C4-2B (cell line): ENCODE results near the gene SPECC1.
"Not testable (repeated sequence)": the region's sequence is repeated elsewhere in the genome, so short reads cannot be mapped to it uniquely, and the experiment has no call there.

Source experiments
- H3K27ac ChIP-seq: fragments of 450-650 bp; 2 replicates; pipeline ENCODE4 v1.5.1; 2017
- CTCF ChIP-seq: fragments of 450-650 bp; conservative IDR thresholded peaks from 2 replicates; pipeline ENCODE4 v1.5.1; 2017; ENCODE audit warnings: mild to moderate bottlenecking
- ZFX ChIP-seq: fragments of 450-650 bp; IDR thresholded peaks from 2 replicates; pipeline ENCODE4 v1.6.1; 2017

SPECC1 gene

DNA sequence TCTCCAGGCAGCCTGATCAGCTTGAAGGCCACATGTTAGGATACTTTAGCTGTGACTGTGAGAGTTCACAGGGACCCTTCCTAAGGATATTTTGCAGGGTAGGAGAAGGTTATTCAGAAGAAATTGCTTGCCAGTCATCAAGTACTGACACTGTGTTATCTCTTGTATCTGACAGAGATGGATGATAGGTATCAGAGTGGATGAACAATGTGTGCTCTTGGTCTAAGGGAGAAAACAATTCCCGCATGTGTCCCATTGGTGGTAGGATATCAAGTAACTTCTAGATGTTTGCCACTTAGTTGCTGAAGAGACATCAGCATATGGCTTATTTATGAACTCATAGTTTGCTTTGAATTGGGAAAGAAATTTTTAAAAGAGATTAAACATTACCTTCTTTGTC is 219.3 kb downstream of the SPECC1 start:
- TF ChIP-seq ZFX (no peak), CTCF (no peak)
- no peak overlapping the region for H3K27ac ChIP-seq

- TF ChIP-seq CTCF: no peak
- TF ChIP-seq ZFX: no peak
- H3K27ac ChIP-seq: no peak overlapping the region
Observed at GRCh38 chr17:20228860-20229259, 219.7 kb downstream of the SPECC1 start.

GRCh38 chr17:20230924-20231323 is 221.8 kb downstream of the SPECC1 start:
- no peak overlapping the region for H3K27ac ChIP-seq
- TF ChIP-seq CTCF (no peak), ZFX (no peak)

- no peak for TF ChIP-seq CTCF
- TF ChIP-seq ZFX: no peak
- H3K27ac ChIP-seq: no peak overlapping the region
Observed at GRCh38 chr17:20232611-20233010, 223.5 kb downstream of the SPECC1 start.

DNA sequence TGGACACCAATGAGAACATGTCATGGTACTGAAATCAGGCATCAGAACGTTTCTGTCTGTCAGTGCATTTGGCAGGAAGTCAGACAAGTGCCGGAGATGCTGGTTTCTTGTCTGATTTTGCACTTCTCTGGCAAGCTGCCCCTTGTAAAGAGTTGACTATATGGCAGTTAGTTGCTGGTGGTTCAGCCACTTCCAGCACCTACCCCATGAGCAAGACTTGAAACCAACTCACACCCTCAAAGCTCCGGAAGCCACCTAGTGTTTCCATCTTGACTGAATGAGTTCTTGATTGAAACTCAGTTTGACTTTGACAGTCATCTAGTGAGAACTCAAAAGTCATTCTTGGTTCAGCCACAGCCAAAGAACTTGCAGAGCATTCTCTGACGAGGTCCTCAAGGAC is 225.1 kb downstream of the SPECC1 start:
- TF ChIP-seq CTCF (no peak), ZFX (no peak)
- H3K27ac ChIP-seq: no peak overlapping the region

GRCh38 chr17:20235747-20236146 is 226.6 kb downstream of the SPECC1 start:
- no peak for TF ChIP-seq ZFX
- TF ChIP-seq CTCF: no peak

DNA sequence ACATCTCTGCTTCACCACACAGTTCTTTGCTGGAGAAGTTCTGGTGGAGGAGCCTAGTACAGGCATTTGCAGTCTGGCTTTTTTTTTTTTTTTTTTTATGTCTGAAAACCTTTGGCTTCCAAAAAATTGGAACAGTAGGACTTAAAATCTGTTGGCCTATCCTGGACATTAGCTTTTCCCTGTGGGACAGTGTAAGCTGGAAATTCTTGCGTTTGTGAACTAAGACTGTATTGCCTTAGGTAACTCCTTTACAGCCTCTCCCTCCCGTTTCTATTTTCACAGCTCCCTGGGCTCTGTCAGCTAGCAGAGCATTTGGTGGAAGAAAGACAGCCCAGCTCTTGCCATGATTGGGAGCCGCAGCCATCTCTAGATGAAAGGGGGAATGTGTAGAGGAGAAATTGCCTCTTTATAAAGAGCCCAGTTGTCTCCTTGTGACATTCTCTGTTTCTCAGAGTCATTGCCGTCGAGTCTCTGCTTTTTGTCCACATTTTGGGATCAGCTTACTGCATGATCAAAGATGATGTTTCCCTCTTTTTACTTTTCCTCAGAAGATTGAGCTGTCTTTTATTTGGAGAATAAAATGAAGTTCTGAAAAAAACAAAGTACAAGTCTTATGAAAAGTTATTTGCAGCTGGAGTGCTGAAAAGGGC is 227.5 kb downstream of the SPECC1 start:
- TF ChIP-seq CTCF: no peak
- TF ChIP-seq ZFX: no peak
- H3K27ac ChIP-seq: no peak overlapping the region

More at GRCh38 chr17:20235747-20236146, 226.6 kb downstream of the SPECC1 start:
- H3K27ac ChIP-seq: no peak overlapping the region

DNA sequence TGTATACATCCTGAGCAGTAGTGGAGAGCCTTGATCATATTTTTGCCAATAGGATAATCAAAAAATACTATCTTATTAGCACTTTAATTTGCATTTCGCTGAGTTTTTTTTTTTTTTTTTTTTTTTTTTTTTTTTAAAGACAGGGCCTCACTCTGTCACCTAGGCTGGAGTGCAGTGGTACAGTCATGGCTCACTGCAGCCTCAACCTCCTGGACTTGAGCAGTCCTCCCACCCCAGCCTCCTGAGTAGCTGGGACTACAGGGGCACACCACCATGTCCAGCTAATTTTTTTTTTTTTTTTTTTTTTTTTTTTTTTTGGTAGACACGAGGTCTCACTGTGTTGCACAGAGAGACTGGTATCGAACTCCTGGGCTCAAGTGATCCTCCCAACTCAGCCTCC is 230.6 kb downstream of the SPECC1 start:
- H3K27ac ChIP-seq: not testable (repeated sequence)
